GM21367 (cell line): ENCODE measurements around the gene COTL1.
"Not testable (repeated sequence)": the region's sequence is repeated elsewhere in the genome, so short reads cannot be mapped to it uniquely, and the experiment has no call there.

Experiments
- ATAC-seq: cut with Tn5 transposase; IDR thresholded peaks from one replicate; pipeline ENCODE4 v1.9.1; 2021; ENCODE audit not compliant: unreplicated experiment

The COTL1 gene

GRCh38 chr16:84535408-84535807, 82.5 kb downstream of the COTL1 start:
- no peak for ATAC-seq

GRCh38 chr16:84534815-84535214, 83.1 kb downstream of the COTL1 start:
- no peak for ATAC-seq

- ATAC-seq, result no peak
Observed at GRCh38 chr16:84532855-84533486, 84.9 kb downstream of the COTL1 start.

- ATAC-seq, result no peak
Observed at GRCh38 chr16:84532291-84532724, 85.6 kb downstream of the COTL1 start.

- ATAC-seq, result no peak
Observed at GRCh38 chr16:84531671-84532111, 86.2 kb downstream of the COTL1 start.

GRCh38 chr16:84530590-84530989, 87.3 kb downstream of the COTL1 start:
- ATAC-seq, result no peak

- no peak for ATAC-seq
Observed at GRCh38 chr16:84529607-84530006, 88.3 kb downstream of the COTL1 start.

GRCh38 chr16:84528322-84528721, 89.6 kb downstream of the COTL1 start:
- no peak for ATAC-seq

GRCh38 chr16:84527532-84528269, 90.2 kb downstream of the COTL1 start:
- no peak for ATAC-seq

- ATAC-seq, result no peak
Observed at GRCh38 chr16:84526794-84527531, 90.9 kb downstream of the COTL1 start.

- not testable (repeated sequence) for ATAC-seq
Observed at GRCh38 chr16:84524941-84525581, 92.8 kb downstream of the COTL1 start.

- no peak for ATAC-seq
Observed at GRCh38 chr16:84524346-84524920, 93.4 kb downstream of the COTL1 start.

GRCh38 chr16:84521497-84521770, 96.4 kb downstream of the COTL1 start:
- no peak for ATAC-seq

- no peak for ATAC-seq
Observed at GRCh38 chr16:84520725-84521496, 97.0 kb downstream of the COTL1 start.

- ATAC-seq, result no peak
Observed at GRCh38 chr16:84519855-84520254, 98.0 kb downstream of the COTL1 start.

- no peak for ATAC-seq
Observed at GRCh38 chr16:84518804-84519341, 99.0 kb downstream of the COTL1 start.

- ATAC-seq, result not testable (repeated sequence)
Observed at GRCh38 chr16:84518220-84518619, 99.7 kb downstream of the COTL1 start.

GRCh38 chr16:84517366-84517765, 100.5 kb downstream of the COTL1 start:
- no peak for ATAC-seq
